Stimulated activated CD8-positive, alpha-beta memory T cell treated with anti-CD3 and anti-CD28 coated beads, Interleukin-4, amount 100 ng/mL, for 4 hours (primary cell): Measurements from ENCODE around the gene DRC7.
"Not testable (repeated sequence)": the region's sequence is repeated elsewhere in the genome, so short reads cannot be mapped to it uniquely, and the experiment has no call there.

ENCODE experiments used
- DNase-seq, 2 donors: peaks; one replicate each; pipeline ENCODE4 v3.0.0-alpha.2; 2020; ENCODE audit warnings: low read depth in 2 of 2, low spot score in 1 of 2

Gene DRC7

DNA sequence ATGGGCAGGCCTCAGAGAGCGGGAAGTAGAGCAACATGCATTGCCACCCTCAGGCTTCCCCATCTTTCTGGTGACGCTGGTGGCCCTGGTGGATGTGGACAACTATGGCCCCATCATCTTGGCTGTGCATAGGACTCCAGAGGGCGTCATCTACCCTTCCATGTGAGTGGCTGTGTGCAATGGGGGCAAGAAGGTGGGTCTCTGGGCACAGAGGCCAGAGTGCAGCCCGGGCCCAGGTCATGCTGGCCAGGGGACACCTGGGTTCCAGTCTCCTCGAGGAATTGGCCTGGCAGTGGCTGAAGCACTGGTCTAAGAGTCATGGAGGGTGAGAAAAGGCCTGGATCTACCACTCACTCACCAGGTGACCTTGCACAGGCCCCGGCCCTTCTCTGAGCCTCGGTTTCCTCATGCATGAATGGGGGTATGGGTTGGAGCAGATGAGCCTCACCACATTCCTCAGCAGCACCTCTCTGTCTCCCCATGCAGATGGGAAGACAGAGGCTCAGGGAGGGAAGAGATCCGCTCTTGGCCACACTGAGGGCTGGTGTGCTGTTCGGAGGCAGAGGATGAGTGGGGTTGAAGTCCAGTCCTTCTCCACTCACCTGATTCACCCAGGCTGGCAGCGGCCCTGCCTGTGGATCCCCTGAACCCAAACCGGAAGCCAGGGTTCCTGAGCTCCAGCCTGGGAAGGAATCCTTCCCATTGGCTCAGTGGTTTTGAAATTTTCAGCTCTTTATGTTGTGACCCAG is 33.7 kb upstream of the DRC7 start:
- DNase-seq, result no peak

DNA sequence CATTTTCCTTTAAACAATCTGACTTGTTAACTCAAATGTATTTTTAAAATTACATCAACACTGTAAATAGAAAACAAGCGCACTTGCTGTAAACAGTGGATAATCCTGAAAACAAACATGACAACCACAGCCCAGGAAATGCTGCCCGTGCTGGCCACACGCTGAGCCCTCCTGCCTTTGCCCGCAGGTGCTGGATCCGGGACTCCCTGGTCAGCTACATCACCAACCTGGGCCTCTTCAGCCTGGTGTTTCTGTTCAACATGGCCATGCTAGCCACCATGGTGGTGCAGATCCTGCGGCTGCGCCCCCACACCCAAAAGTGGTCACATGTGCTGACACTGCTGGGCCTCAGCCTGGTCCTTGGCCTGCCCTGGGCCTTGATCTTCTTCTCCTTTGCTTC is 33.1 kb upstream of the DRC7 start:
- DNase-seq, result no peak

DNA sequence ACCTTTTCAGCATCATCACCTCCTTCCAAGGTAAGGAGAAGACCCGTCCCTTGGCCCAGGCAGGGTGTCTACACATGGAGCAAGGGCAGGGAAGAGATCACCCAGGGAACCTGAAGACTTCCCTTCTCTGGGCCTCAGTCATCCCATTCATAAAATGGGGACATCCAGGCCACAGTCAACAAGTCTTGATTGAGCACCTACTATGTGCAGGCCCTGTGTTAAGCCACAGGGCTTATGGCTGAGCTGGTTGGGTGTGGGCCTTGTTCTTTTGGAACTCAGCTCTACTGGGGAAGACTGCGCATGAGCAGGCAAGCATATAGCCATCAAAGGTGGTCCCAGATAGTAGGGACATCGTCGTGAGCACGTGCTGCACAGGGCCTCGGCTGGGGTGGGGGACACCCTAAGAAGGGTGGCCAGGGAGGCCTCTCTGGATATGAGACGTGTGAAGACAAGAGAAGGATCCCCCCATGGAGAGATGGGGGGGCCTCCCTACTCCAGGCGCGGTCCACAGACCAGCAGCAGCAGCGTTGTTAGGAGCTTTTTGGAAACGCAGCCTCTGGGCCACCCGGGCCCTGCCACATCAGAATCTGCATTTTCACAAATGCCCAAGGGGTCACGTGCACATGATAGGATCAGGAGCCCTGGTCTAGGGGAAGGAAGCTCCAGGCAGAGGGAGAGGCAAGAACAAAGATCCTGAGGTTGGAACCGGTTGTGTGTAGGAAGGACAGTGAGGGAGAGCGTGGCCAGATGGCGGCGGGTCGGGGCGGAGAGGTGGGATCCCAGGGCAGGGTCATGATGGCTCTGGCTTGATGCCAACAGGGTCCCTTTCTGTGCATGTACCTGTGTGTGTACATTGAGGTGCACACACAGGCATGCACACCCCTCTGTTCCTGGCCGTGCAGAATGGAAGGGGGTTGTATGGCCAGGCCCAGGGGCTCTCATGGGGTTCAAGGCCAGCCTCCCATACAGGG is 32.4 kb upstream of the DRC7 start:
- no peak for DNase-seq

DNA sequence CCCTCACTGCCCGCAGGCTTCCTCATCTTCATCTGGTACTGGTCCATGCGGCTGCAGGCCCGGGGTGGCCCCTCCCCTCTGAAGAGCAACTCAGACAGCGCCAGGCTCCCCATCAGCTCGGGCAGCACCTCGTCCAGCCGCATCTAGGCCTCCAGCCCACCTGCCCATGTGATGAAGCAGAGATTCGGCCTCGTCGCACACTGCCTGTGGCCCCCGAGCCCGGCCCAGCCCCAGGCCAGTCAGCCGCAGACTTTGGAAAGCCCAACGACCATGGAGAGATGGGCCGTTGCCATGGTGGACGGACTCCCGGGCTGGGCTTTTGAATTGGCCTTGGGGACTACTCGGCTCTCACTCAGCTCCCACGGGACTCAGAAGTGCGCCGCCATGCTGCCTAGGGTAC is 31.2 kb upstream of the DRC7 start:
- no peak for DNase-seq

DNA sequence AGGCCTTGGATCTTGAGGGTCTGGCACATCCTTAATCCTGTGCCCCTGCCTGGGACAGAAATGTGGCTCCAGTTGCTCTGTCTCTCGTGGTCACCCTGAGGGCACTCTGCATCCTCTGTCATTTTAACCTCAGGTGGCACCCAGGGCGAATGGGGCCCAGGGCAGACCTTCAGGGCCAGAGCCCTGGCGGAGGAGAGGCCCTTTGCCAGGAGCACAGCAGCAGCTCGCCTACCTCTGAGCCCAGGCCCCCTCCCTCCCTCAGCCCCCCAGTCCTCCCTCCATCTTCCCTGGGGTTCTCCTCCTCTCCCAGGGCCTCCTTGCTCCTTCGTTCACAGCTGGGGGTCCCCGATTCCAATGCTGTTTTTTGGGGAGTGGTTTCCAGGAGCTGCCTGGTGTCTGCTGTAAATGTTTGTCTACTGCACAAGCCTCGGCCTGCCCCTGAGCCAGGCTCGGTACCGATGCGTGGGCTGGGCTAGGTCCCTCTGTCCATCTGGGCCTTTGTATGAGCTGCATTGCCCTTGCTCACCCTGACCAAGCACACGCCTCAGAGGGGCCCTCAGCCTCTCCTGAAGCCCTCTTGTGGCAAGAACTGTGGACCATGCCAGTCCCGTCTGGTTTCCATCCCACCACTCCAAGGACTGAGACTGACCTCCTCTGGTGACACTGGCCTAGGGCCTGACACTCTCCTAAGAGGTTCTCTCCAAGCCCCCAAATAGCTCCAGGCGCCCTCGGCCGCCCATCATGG is 30.5 kb upstream of the DRC7 start:
- no peak for DNase-seq

DNA sequence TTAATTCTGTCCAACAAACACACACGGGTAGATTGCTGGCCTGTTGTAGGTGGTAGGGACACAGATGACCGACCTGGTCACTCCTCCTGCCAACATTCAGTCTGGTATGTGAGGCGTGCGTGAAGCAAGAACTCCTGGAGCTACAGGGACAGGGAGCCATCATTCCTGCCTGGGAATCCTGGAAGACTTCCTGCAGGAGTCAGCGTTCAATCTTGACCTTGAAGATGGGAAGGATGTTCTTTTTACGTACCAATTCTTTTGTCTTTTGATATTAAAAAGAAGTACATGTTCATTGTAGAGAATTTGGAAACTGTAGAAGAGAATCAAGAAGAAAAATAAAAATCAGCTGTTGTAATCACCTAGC is 30.0 kb upstream of the DRC7 start:
- no peak for DNase-seq

DNA sequence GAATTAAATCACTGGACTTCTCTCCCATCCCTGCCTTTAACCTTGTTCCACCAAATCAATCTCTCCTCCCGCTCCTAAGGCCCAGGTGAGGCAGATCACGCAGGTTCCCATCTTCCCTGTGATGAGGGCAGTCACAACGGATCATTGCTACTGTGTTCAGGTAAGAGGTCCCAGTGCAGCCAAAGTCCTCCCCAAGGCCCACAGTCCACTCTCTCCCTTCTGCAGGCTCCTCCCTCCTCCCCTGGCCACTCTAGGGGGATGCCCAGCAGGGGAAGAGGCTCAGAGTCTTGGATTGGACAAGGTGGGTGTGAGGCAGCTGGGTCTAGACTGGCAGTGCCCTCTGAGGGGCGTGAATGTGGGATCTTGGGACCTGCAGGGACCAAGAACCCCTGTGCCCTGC is 29.1 kb upstream of the DRC7 start:
- DNase-seq, result no peak

DNA sequence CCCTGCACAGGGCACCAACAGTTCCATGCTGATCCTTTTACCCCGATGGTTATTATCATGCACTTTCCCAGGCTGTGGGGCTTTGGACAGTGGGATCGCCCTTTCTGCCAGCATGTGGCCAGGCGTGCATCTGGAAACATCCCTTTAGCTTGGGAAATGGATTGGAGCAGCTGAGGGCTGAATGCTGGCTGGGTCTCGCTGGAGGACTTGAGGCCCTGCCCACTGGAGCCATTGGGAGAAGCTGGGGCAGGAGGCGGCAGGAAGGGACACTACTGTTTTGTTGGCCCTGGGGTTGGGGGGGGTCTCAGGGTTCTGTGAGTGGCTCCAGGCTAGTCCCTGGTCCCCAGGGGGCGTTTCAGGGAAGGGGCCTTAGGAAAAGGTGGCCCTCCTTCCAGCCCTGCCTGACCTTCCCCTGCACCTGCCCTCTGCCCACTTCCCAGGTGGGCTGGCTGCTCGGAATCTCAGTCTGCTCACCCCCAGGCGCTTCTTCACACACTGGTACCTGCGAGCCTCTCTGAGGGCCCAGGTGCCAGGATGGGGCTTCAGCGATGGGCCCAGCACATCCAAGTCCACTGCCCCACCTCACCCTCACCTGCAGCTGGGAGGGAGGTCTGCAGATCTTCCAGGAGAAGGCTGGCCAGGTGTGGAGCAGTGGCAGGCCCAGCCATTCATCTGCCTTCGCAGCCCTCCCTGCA is 28.1 kb upstream of the DRC7 start:
- DNase-seq, result no peak

DNA sequence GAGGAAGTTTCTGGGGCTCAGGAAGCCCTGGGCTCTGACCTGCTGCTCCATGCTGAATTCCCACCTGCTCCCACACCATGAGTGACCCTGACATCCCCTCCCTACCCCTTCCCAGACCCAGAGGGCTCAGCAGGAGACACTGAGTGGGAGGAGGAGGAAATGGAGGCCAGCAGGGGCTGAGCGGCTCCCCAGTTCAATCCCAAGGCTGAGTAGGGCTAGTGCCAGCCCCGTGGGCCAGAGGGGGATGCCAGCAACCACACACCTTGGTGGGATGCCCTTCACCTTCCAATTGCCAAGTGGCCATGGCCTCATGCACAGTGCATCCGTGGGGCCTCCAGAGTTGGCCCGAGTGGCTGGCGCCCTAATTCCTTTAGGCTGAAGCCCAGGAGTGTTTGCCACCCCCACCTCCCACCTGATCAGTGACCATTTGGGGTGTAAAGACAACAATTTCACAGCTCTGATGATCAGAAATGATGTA is 27.5 kb upstream of the DRC7 start:
- no peak for DNase-seq

DNA sequence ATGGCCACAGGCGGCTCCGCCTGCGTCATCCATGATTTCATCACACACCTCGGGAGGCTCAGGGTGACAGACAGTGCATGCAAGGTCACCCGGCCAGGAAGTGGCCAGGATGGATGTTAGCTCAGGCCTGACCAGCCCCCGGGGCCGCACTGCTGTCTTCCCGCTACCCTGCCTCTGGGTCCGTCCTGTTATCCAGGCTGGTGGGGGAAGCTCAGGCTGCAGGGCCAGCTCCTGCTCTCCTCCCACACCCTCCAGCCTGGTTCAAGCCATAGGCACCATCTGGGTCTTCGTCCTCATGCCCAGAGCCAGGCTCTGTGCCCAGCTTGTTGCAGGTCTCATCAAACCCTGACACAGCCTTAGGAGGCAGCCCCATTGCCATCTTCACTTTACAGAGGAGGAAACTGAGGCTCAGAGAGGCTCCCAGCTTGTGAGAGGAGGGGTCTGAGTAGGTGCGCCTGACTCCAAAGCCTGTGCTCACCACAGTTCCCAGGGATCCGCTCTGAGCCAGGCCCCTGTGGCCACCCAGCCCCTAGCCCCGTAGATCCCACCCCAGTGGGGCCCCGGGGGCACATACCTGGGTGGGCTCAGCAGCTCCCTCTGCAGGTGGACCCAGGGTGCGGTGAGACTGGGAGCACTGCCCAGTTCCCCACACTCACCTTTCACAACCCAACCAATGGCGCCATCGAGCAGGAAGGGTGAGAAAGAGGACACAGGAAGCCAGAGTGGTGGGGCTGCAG is 26.9 kb upstream of the DRC7 start:
- no peak for DNase-seq

DNA sequence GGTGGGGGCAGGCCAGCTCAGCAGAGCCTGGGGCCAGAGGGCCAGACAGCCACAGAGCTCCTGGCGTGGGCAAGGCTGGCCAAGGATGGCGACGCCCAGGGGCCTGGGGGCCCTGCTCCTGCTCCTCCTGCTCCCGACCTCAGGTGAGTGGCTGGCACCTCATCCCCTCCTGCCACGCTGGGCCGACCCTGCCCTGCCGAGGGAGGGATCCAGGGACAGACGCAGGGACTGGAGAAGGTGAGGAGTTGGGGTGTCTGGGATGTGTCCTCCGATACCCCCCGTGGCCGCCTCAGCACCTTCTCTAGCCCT is 26.4 kb upstream of the DRC7 start, which contains the start of gene ADGRG3:
Gene ADGRG3, plus strand, starts transcription at position 44 of the 309 bp plus-strand sequence. Its CDS starts 42 bp downstream, at position 86.
- no peak for DNase-seq

DNA sequence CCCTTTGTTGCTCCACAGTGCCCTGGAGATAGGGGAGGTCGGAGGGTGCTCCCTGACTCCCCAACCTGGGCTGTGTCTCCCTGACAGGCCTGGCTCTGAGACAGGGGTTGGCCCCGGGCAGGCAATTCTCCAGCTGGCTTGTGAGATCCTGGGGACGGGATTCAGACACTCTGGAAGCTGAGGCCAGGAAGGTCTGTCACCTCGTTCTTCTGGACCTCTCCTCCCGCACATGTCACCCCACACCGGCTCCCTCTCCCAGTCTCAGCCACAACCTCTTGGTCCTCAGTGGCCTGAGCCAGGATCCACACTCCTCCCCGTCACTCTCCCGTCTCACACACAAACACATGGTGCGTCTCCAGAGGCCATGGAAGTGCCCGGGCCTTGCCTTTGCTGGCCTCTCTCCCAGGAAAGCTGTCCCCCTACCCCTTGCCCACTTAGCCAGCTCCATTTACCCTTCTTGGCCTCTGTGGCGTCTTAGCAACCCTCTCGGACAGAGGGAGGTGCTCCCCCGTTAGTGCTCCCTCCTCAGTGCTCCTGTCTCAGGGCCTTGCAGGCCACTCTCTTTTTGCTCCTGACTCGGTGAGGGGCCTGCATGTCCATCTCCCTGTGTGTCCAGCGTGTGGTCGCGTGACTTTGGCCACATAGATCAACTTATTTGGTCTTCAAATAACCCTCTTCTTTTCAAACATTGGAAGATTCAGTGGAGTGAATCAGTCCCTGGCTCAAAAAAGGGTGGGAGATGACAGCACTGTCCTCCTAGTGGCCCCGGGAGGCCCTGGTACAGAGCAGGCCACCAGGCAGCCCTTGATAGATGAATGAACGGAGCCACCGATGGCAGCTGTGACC is 25.8 kb upstream of the DRC7 start:
- DNase-seq, result no peak

DNA sequence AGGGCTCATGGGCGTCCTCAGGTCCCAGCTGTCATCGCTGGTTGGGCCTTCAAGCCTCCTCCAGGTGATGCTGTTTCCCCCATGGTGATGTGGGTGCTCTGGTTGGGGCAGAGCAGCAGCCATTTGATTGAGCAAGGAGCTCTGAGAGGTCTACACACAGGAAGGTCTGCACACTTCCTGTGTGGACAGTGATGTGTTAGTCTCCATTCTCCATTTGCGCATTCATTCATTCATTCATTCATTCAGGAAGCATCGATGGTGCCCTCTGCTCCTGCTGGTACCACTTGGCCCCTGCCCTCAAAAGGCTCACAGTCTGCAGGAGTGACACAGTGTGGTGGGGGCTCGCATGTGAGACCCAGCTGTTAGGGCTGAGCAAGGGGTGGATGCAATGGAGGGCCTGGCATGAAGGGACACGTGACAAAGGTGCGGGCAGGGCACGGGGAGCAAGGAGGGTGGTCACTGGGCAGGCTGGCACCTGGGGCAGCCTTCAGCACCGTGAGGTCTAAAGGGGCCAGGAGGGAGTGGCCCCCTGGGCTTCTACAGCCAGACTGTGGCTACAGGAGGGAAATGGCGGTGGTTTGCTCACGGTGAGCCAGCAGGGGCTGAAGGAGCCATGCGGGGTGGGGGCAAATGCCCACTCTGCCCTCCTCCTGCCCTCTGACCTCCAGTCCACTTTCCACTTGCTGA is 25.0 kb upstream of the DRC7 start:
- no peak for DNase-seq

DNA sequence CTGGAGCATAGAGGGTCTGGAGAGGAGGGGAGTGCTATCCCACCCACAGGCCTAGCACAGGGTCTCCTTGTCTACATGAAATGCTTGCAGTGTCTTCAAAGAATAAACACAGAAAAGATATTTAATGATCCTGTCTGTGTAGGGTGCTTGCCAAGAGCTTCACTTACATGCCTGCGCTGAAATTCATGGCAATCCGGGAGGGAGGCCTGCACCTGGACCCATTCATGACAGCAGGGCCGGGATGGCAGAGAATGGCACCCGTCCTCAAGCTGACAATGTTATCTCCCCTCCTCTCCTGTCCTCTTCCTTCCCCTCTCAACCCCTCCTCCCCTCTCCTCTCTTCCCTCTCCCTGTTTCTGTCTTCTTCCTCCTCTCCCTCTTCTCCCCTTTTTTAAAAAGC is 24.4 kb upstream of the DRC7 start:
- no peak for DNase-seq

DNA sequence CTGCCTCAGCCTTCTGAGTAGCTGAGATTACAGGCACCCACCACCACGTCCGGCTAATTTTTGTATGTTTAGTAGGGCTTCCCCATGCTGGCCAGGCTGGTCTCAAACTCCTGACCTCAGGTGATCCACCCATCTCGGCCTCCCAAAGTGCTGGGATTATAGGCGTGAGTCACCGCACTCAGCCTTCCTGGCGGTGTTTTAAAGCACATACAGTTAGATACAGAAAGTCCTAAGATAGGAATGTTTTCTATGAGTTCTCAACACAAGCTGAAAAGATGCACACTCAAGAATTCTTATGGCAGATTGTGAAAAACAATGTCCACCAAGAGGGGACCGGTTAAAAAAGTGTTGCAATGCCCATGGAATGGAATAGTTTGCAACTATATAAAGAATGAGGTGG is 23.2 kb upstream of the DRC7 start:
- not testable (repeated sequence) for DNase-seq

DNA sequence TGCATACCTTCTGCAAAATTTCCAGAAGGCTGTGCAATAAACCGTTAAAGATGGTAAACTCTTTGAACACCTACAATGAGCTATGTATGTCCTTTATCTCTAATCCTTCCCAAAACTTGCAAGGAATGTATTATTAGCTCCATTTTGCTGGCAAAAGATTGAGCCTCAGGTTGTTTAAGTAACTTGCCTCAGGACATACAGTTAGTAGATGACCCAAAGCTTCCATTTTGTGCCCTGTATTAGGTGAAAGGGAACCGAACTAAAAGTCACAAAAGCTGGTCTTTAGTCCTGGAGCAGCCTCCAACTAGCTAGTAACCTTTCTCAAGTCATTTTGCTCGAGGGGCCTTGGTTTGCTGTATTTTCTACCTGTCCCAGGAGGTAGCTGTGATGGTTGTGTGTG is 22.2 kb upstream of the DRC7 start:
- DNase-seq, result no peak

DNA sequence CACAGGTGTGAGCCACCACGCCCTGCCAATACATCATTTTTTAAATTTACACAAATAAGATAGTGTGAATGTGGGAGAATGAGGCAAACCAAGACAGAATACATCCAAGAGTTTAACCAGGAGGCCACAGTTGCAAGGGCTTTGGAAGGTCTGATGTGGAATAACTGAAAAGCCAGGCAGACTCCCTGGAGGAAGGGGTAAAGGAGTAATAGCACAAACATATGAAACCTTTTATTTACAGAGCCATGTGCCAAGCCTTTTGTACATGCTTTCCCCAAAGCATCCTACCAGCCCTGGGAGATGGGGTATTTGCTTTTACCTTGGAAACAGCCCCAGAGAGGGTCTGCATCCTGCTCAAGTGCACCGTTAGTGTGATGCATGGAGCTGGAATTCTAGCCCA is 21.8 kb upstream of the DRC7 start:
- no peak for DNase-seq

DNA sequence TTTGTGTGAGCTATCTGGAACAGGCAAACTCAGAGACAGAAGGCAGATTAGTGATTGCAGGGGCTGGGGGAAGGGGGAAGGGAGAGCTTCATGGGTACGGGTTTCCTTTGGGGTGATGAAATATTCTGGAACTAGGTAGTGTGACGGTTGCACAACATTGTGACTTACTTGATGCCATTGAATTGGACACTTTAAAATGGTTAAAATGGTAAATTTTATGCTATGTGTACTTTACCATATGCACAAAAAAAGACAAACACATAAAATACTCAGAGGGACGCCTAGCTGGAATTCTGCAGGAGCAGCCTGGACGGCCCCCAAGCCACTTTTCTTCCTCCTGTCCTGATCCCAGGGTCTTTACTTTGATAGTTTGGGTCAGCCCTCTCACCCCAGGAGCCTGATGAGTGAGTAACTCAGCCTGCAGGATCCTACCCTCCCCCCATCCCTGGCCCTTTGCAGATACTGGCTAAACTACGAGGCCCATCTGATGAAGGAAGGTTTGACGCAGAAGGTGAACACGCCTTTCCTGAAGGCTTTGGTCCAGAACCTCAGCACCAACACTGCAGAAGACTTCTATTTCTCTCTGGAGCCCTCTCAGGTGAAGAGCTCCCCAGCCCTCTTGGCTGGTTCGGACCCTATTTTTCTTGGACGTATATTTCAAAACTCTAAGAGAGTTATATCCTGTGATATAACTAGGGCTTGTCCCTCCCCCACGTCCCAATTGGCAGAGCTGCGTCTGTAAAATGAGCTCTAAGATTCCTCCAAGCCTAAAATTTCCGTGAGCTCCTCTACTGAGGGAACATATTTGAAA is 18.7 kb upstream of the DRC7 start:
- DNase-seq, result no peak
